Activated naive CD4-positive, alpha-beta T cell treated with anti-CD3 and anti-CD28 coated beads, Interleukin-2, amount 50 U/mL, for 72 hours (primary cell): Measurements from ENCODE around the gene ESPNL. TPM values are rescaled to one million over a fixed set of nuclear protein-coding genes. Genes with fewer than 3 reads are reported as not detected.

Experiments
- ATAC-seq, 2 donors: fragments of 150-1000 bp; cut with Tn5 transposase; 2 replicates each; pipeline ENCODE4 v1.10.0; 2021; ENCODE audit warnings: mild to moderate bottlenecking in 2 of 2, moderate library complexity in 2 of 2
- DNase-seq, 2 donors: peaks; one replicate each; pipeline ENCODE4 v3.0.0; 2021 to 2022; ENCODE audit warnings: low spot score in 2 of 2
- H3K27ac Mint-ChIP-seq, 2 donors: one replicate each; pipeline ENCODE4 v1.8.0; 2022; ENCODE audit warnings: mild to moderate bottlenecking in 2 of 2, mixed read lengths in 2 of 2
- H3K36me3 Mint-ChIP-seq, 2 donors: one replicate each; pipeline ENCODE4 v1.8.0; 2022; ENCODE audit warnings: mixed read lengths in 2 of 2
- H3K9me3 Mint-ChIP-seq, 2 donors: one replicate each; pipeline ENCODE4 v1.8.0; 2022; ENCODE audit warnings: mixed read lengths in 2 of 2
- total RNA-seq, 2 donors: library from RNA; stranded (reverse); gene quantifications; one replicate each; pipeline ENCODE4 v1.2.3, GENCODE V29; 2022

ESPNL gene
- total RNA-seq, 2 donors from 2014 or later: 0.18 to 0.43 TPM

DNA sequence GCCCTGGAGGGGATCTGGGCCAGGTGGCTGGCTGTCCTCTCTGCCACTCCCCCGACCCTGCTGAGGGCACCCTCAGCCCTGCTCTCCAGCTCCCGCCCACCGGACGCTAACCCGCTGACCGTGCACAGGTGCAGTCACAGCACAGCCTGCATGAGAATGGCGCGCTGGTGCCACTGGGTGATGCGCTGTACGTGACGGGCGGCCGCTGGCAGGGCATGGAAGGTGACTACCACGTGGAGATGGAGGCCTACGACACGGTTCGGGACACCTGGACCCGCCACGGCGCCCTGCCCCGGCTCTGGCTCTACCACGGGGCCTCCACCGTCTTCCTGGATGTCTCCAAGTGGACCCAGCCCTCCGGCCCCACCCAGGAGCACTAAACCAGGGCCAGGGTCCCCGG, 50.5 kb downstream of the ESPNL start:
- Mint-ChIP-seq H3K9me3 (peaks cover 0 to 8% of the 10 kb centered on the region in 2 donors), H3K27ac (no peak overlapping the region), H3K36me3 (no peaks in the 10 kb centered on the region)
- ATAC-seq (no peak), DNase-seq (no peak)

DNA sequence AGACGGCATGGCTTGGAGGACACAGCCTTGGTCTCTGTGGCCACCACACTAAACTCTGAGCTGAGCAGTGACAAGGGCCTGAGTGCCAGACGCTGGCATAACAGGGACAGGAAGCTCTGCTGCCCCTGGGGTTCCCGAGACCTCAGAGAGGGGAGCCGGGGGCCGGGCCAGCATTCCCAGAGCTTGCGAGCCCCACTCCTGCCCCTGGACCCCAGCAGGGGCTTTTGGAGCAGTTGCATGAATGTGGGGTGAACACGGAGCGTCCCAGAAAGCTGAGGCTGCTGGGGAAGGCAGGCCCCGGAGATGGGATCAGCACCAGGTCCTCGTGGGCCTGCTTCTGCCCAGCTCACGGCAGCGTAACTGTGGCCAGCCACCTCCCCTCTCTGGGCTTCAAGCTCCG, 51.1 kb downstream of the ESPNL start:
- DNase-seq: no peak
- Mint-ChIP-seq H3K9me3 (peaks cover 0 to 8% of the 10 kb centered on the region in 2 donors), H3K27ac (no peak overlapping the region), H3K36me3 (no peaks in the 10 kb centered on the region)
- ATAC-seq: no peak

DNA sequence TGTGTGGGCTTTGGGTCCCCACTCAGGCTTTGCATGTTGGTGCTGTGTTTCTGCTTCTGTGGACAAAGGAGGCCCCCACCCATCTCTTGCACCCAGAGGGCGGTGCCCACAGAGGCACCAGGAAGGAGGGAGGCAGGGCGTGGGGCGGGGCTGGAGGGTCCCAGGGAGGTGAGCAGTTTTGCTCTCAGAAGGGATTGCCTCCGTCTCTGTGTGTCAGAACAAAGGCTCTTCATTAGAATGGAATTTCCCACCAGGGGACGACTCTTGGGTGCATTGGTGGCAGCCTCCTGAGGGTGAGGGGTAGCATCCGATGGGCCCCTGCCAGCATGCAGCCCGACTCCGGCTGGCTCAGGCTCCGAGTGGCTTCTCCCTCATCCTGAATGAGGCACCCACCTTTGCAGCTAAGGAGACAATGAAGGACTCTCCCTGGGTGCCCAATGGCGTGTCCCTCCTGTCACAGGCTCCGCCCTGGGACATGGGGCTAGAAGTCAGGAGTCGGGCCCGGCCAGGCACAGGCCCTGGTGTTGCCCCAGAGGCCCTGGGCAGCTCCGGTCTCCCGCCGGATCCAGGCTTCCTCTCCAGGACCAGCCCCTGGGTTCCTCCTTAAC, 51.6 kb downstream of the ESPNL start:
- DNase-seq (no peak), ATAC-seq (peak in 1 of 2 donors; percentile 9)
- Mint-ChIP-seq H3K27ac (no peak overlapping the region), H3K9me3 (peaks cover 0 to 8% of the 10 kb centered on the region in 2 donors), H3K36me3 (no peaks in the 10 kb centered on the region)

DNA sequence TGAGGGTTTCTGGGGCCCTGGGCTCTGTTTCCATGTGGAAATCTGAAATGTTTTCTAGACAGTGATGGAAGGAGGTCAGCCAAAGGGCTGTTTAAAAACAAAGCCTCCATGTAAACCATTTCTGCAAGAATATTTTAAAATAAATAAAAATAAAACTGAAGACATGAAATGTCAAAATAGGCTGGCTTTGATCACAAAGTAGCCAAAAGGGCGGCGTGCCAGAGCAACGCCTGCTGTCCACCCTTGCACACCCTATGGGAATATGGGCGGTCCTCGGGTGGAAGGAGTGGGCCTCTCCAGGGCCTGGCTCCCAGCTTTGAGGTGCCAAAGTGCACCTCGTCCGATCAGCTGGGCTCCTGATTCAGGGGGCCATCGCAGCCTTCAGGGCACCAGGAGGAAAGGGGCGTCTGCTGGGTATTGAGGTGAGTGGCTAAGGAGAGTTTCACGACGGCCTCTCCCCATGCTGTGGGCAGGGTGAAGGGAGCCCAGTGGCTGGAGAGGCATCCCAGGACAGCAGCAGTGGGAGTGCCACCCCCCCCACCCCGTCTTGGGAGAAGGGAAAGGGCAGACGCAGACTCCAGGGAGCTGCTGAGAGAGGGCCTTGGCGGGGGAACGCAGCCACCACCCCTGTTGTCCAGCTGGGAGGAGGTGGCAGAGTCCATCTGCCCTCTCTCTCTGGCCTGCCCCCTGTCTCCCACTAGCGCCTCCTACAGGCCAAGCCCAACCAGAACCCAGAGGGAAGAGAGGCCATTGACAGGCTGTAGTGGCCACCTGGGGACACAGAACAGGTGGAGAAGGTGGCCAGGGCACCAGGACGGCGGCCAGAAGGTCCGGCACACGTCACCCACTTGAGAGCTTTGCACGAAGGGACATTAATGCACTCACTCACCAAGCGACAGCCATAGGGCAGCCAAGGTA, 52.9 kb downstream of the ESPNL start:
- Mint-ChIP-seq H3K27ac (no peak overlapping the region), H3K9me3 (peaks cover 0 to 8% of the 10 kb centered on the region in 2 donors), H3K36me3 (no peaks in the 10 kb centered on the region)
- DNase-seq: no peak
- no peak for ATAC-seq

DNA sequence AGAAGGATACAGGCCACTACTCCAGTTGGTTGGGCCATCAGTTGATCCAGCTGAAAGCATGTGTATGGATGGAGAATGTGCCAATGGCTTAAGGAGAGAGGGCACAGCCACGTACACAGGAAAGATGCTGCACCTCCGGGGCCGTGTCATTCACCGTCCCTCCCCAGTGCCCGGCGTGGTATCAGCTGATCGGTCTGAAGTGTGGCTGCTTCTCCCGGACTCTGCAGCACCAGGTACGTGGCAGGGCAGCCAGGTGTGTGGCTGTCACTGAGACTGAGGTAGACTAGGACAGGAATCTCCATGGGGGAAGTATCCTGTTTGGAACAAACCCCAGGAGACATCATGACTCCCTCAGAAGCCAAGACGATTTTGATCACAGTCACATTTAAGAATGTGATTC, 54.4 kb downstream of the ESPNL start:
- Mint-ChIP-seq H3K36me3 (no peaks in the 10 kb centered on the region), H3K9me3 (peaks cover 0 to 8% of the 10 kb centered on the region in 2 donors), H3K27ac (no peak overlapping the region)
- ATAC-seq (no peak), DNase-seq (no peak)

DNA sequence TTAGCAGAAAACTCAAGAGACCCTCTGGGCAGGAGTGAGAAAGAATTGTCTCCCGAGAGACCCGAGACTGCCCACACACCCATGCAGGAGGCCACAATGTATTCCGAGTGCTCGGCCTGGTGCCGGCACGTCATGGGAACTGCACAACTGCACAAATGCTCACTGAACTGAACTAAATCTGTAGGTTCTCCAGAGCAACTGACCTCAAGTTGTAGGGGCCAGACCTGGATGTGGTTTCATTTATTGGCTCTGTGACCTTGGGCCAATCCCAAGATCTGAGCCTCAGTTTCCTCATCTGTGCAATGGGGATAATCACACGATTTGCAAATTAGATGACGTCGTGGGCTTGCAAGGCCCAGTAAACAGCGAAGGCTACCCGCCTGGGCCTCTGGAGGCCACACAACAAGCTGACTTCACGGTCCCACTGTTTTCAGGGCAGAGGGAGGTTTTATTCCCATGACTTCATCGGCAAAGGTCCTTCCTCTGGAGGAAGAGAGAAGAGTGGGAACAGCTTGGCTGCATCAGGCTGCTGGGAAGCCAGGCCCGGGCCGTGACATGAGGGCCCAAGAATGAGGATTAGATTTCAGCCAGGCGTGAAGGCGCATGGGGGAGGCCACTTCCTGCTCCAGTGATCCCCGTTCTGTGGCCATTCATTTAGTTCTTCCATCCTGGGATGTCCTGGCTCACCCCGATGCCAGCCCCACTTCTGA, 55.1 kb downstream of the ESPNL start:
- ATAC-seq (no peak), DNase-seq (no peak)
- no peaks in the 10 kb centered on the region for H3K36me3 Mint-ChIP-seq
- H3K9me3 Mint-ChIP-seq: peaks cover 0 to 8% of the 10 kb centered on the region in 2 donors
- no peak overlapping the region for H3K27ac Mint-ChIP-seq

DNA sequence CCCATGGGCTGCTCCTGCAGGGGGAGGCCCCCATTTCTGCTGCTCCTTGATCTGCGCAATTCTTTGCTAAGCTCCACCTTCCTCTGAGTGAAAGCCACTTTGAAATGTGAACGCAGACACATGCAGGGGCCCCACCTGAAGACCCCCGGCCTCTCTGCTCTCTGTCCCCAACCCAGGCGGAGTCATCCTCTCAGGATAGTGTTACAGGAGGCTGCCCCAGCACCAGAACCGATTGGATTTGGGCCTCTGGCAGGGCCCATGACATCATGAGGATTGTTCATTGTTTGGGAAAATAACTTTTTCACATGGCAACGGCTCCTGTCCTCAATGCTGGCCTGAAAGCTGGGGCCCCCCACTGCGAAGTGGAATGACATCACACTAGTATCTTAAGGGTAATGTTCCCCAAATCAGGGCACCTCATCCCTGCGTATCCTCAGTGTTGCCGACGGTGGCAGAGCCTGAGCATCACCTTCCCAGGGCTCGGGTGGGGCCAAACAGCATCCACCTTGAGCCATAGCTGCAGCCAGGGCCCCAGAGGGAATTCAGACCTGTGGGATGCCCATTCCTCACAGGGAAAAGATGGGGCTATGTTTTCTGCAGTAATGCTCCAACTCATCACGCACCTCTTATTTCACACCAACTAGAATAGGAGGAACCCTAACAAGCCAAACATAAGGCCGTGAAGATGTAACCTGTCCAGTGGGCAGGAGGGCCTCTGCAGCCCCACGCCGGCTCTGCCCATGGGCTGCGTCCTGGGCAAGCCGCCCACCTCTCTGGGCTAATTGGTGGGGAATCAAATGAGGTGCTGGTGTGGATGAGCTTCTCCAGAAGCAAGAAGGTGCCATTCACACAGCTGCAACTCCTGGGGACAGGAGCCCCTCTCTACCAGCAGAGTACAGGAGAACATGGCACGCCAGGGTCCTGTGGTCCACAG, 55.9 kb downstream of the ESPNL start:
- no peak overlapping the region for H3K27ac Mint-ChIP-seq
- H3K36me3 Mint-ChIP-seq: no peaks in the 10 kb centered on the region
- ATAC-seq (no peak), DNase-seq (no peak)
- H3K9me3 Mint-ChIP-seq: peaks cover 0 to 8% of the 10 kb centered on the region in 2 donors

DNA sequence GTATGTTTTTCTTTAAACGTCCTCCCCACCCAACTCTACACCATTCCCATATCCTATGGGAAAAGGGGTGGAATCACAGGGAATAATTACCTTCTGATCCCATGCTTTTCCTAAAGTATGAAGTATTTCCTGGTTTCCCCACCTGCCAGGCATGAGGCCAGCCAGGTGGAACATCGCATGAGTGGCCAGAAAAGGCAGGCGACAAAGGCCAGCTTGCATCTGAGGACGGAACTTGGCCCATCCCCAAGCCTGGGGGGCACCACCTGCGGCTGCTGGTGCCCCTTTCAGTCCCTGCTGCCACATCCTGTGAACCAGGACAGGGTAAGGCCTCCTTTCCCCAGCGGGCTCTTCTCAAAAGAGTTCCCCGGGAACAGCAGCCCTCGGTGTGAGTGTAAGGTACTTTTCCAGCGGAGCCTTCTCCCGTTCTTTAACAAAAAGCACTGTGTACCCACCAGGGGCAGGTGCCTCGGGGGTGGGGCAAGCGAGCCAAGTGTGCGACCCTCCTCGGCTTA, 57.4 kb downstream of the ESPNL start:
- H3K36me3 Mint-ChIP-seq: no peaks in the 10 kb centered on the region
- peaks cover 0 to 8% of the 10 kb centered on the region in 2 donors for H3K9me3 Mint-ChIP-seq
- H3K27ac Mint-ChIP-seq: no peak overlapping the region
- DNase-seq: no peak
- ATAC-seq: no peak

DNA sequence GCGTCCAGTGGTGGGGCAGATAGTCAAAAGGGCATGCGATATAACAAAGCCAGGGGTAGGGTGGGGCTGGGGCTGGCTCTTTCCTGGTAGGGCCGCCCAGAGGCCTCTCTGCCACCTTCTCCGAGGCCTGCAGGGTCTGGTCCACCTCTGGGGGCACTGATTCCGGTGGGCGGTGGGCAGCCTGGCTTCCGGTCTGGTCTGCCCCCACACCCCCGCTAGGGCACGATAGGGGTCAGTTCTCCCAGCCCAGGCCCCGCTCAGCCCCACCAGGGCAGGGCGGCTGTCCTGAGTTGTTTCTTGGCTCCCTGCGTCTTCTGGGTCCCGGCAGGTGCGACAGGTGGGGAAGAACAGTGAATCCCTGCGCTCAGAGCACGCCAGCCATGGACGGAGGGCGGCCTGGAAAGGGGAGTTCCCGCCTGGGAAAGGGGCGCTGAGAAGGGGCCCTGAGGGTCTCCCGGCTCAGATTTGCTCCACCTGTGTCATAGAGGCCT, 57.9 kb downstream of the ESPNL start:
- Mint-ChIP-seq H3K27ac (no peak overlapping the region), H3K9me3 (peaks cover 0 to 8% of the 10 kb centered on the region in 2 donors), H3K36me3 (no peaks in the 10 kb centered on the region)
- ATAC-seq (no peak), DNase-seq (no peak)

DNA sequence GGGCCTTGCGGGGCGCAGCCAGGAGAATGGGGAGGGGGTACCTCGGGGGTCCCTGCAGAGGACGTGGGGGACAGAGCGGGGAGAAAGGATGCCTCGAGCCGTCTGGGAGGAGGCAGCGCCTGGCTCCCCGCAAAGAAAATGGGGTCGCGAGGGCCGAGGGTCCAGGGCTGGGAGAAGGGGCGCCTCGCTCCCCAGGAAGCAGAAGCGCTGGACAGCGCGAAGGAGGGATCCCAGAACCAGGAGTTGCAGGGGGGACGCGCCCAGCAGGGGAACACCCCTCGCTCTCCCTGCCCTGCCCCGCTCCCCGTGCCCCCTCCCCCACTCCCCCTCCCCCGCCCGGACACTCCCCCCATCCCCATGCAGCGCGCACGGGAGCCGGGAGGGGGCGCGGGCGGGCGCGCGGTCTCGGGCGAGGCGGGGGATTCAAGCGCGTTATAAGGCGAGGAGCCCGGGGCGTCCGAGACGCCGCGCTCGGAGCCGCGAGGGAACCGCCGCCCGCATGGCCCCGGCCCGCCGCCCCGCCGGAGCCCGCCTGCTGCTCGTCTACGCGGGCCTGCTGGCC, 58.5 kb downstream of the ESPNL start, which contains the start of gene ERFE:
ERFE (plus strand) TSS at position 462 of the 562 bp plus-strand sequence; CDS start at position 500, 38 bp downstream.
- H3K27ac Mint-ChIP-seq: no peak within 1 kb of the TSS
- peak; percentile 70 to 79 for ATAC-seq
- H3K9me3 Mint-ChIP-seq: peaks cover 0 to 8% of the 10 kb centered on the region in 2 donors

DNA sequence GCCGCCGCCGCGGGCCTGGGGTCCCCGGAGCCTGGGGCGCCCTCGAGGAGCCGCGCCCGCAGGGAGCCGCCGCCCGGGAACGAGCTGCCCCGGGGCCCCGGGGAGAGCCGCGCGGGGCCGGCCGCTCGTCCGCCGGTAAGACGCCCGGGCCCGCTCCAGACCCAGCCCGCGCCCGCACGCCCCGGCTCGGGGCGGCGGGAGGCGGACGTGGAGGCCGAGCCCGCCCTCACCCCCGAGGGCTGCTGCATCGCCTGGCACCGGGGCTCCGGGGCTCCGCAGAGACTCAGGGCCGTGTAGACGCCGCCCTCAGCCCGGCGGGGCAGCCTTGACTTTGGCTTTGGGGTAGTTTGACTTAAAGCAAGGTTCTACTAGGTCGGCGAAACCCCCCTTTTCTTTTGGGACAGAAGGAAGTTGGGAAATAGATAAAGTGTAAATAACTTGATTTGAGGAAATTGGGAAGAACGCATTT, 59.0 kb downstream of the ESPNL start:
- ATAC-seq (peak; percentile 55 to 64), DNase-seq (peak in 1 of 2 donors; percentile 43)
- Mint-ChIP-seq H3K27ac (no peak overlapping the region), H3K9me3 (peaks cover 0 to 5% of the 10 kb centered on the region in 2 donors), H3K36me3 (no peaks in the 10 kb centered on the region)

More for the DNA sequence above, 58.5 kb downstream of the ESPNL start, which contains the start of gene ERFE:
- H3K36me3 Mint-ChIP-seq: no peaks in the 10 kb centered on the region
- DNase-seq: peak in 1 of 2 donors; percentile 80

DNA sequence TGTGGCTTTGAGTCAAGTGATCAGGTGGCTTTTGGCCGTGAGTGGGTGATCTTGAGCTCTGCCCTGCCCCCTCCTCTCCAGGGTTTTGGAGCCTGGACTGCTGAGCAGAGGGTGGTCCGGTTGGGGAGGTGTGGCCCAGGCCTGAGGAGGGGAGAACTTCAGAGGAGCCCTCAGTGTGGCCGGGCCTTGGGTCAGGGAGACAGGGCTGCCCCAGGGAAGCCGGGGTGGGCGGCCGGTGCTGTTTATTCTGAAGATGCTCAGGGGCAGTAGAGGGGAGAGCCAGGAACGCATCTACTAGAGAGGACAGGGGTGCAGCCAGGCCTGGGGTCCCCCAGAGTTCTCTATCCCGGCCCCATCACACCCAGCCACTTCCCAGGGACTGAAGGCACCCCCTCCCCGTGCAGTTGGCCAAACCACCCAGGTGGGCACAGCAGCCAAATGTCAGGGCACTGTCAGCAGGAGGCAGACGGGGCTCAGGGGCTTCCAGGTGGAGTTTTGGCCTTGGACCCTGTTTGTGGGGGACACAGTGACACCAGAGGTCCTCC, 59.6 kb downstream of the ESPNL start:
- H3K36me3 Mint-ChIP-seq: peaks cover 0 to under 1% of the 10 kb centered on the region in 2 donors
- no peaks in the 10 kb centered on the region for H3K9me3 Mint-ChIP-seq
- no peak overlapping the region for H3K27ac Mint-ChIP-seq
- ATAC-seq (no peak), DNase-seq (no peak)

DNA sequence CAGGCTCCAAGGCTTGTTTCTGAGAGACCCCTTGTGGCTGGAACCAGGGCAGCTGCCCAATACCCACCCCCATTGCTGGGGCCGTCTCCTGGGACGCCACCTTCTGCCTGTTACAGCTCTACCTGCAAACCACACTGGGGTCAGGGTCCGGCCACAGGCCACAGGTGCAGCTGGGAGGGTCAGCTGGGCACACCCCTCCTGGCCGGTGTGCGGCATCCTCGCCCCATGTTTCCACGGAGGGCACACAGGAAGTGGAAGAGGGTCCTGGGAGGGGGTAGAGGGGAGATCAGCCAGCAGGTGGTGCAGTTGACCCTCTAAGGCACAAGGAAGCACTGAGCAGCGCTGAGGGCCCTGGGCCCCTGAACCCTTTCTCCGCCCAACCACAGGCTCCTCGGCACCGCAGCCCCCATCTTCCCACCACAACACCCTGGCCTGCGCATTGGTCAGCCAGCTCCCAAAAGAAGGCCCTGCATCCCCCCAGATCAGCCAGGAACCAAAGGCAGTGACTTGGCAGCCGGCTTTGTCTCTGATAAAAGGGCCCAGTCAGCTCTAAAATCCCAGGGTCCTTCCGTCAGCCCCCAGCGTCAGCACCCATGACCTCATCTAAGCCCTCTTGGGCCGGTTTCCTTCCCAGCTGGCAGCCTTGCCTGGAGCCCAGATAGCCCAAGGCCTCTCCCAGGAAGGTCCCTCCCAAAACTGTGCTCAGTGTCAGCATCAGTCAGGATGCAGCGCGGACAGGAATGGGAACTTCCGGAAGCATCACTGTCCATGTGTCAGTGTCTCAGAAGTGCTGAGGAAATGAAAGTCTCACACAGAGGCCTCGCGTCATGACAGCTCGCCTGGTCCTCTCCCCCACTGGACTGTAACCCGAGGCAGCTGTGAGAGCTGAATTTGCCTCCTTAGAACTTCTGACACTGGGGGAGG, 60.3 kb downstream of the ESPNL start:
- Mint-ChIP-seq H3K9me3 (no peaks in the 10 kb centered on the region), H3K36me3 (peaks cover 0 to 6% of the 10 kb centered on the region in 2 donors), H3K27ac (no peak overlapping the region)
- ATAC-seq (no peak), DNase-seq (no peak)
